ENCODE data around the gene CHAF1B.

CHAF1B gene

DNA sequence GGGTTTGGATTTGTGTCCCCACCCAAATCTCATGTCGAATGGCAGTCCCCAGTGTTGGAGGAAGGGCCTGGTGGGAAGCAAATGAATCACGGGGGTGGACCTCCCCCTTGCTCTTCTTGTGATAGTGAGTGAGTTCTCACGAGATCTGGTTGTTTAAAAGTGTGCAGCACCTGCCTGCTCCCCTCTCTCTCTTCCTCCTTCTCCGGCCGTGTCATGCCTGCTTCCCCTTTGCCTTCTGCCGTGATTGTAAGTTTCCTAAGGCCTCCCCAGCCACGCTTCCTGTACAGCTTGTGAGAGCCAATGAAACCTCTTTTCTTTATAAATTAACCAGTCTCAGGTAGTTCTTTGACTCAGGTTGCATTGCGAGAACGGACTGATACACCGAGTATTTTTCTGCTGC, 78.8 kb downstream of the CHAF1B start:
- no peak for DNase-seq (ENCODE audit: low spot score)

DNA sequence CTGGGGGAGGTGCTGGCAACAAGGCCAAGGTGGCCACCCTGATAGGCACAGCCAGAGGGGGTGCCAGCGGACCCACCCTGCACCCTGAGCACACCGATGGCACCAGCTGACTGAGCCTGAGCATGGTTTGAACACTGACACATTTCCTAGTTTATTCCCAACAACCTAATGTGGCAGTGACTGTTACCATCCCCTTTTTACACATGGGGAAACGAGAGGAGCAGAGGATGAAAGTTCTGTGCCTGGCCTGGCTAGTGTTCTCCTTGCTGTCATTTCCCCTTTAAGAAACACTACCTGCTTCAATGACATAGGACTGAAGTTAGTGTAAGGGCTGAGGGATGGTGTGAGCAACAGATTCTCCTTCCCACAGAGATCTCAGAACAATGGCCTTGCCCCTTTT, 79.4 kb downstream of the CHAF1B start:
- no peak for DNase-seq (ENCODE audit: low spot score)

DNA sequence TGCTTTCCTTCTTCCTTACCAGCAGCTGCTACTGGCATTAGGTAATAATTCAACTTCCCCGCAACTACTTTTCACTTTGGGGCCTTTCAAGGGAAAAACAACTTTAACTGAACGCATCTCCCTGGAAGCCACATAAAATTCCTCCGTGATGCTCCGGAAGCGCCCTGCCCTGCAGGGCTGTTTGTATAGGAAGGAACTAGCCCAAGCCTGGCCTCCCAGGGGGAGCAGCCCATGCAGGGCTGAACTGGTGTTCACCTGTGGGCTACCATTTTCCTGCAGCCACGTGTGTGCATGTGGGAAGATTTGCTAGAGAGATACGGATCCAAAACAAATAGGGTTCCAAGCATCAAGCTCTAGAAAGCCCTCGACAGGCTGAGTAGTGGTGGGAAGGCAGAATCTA, 80.3 kb downstream of the CHAF1B start:
- DNase-seq (ENCODE audit: low spot score), result no peak

DNA sequence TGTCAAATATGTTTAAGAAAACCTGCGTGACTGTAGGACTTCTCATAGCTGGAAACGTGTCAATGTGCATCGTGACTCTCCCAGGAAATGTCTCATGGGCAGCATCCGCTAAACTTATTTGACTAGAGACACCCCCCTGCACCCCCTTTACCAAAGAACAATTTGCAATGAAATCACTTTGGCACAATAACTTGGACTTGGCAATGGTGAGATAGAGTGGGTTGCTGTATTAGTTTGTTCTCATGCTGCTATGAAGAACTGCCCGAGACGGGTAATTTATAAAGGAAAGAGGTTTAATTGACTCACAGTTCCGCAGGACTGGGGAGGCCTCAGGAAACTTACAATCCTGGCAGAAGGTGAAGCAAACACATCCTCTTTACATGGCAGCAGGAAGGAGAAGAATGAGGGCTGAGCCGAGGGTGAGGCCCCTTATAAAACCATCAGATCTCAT, 80.9 kb downstream of the CHAF1B start:
- DNase-seq (ENCODE audit: low spot score), result no peak

Data from AG08396 (cell line).